A673 (cell line): ENCODE measurements around the gene FGGY.

Experiments used
- CTCF ChIP-seq: fragments of 300-800, 200-600 bp; sonication (generic); conservative IDR thresholded peaks from 2 replicates; pipeline ENCODE4 v1.5.1; 2017; ENCODE audit warnings: low read depth, mild to moderate bottlenecking, antibody characterized with exemption, low read length, moderate library complexity, mixed read lengths
- EZH2 ChIP-seq: fragments of 200-600 bp; sonication (generic); IDR thresholded peaks from 2 replicates; pipeline ENCODE4 v1.6.1; 2017; ENCODE audit warnings: borderline replicate concordance, low read depth, mild to moderate bottlenecking, mixed read lengths, antibody characterized with exemption, low read length; ENCODE audit not compliant: poor library complexity, severe bottlenecking

GRCh38 chr1:59428828-59429227 lies 131.9 kb downstream of the FGGY start:
- TF ChIP-seq CTCF = no peak
- no peak for TF ChIP-seq EZH2
